ENCODE data around the gene IGSF3.

IGSF3 gene

DNA sequence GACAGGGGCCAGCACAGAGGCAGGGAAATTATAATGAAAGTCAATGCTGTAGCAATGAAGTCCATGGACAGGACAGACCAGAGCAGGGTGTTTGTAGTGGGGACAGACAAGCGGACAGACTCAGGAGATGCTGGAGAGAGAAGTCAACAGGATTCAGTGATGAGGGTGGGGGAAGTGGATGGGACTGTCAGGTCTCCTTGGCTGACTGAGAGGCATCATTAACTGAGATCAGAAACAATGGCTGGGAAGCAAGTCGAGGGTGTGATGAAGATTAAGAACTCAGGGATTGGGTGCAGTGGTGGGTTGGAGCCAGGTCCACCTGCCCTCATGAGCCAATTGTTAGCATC is 122.2 kb downstream of the IGSF3 start:
- no peak for FAIRE-seq

GRCh38 chr1:116544588-116545358 is 122.8 kb downstream of the IGSF3 start:
- no peak for FAIRE-seq

GRCh38 chr1:116540088-116540487 is 127.4 kb downstream of the IGSF3 start:
- no peak for FAIRE-seq

DNA sequence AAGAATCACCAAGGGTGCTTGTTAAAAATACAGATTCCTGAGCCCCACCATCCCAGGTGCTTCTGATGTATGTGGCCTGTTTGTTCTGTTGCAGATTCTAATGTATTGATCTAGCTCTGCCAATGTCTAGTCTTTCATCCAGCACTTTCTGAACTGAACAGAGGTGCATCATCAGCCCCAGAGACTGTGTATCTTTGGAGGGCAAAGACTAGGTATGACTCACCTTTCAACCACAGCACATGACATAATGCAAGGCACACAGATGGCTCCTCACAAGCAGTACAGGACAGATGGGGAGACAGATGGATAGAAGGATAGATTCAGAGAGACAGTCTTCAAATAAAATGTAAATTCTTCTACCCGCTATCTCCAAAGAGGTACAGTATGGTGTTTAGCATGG is 129.0 kb downstream of the IGSF3 start:
- no peak for FAIRE-seq

- no peak for FAIRE-seq
These were observed 129.6 kb downstream of the IGSF3 start for GRCh38 chr1:116537898-116538297.

DNA sequence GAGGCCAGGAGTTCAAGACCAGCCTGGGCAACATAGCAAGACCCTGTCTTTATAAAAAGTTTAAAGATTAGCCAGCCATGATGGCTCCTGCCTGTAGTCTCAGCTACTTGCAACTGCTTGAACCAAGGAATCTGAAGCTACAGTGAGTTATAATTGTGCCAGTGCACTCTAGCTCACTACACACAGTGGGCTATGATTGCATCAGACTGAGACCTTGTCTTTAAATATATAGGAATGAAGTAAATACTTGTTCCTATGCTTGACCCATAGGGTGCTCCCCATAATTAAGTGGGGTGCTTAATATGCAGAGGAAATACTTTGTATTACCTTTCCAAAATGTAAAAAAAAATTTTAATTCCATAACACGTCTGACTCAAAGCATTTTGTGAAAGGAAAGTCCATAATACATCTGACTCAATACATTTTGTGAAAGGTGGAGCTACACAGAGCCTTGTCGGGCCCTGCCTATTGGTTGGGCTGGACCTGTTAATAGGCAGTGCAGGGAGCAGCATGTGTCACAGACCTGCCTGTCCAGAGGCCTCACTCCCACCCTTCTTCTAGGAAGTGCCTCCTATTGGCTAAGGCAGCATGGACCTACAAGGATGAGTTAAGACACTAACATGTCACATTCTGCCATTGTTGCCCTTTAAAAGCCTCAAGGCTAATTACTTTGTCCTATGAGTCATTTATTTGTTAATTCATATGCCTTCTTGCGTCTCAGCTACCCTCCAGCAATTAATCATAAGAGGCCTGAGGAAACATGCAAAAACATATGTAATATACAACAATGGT is 130.3 kb downstream of the IGSF3 start:
- no peak for FAIRE-seq

DNA sequence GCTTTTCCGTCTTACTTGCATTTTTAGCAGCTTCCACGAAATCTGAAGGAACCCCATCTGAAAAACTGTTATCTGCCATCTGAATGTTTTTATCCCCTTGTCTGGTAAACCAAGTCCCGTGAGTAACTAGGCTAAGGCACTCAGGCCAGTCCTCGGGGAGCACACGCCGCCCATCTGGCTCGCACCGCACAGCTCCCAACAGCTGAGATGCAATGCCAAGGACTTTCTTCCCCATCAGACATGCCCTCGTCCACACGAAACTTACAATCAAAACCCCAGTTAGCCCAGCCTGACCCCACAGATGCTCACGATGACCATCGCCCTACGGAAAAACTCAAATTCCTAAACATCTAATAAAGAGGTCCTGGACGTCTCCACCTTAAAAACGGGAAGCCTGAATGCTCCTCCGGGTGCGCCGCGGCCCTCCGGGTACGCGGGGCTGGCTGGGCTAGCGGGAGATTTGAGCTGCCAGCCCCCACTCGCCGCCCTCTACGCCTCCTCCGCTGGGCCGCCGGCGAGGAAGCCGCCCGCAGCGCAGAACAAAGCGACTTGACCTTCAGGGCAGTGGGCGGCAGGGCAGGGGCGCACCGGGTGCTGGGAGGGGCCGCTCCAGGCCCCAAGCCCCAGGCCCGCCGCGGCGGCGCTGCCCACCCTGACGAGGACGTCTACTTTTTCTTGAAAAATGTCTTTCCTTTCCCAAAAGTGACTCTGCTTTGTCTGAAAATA is 133.4 kb downstream of the IGSF3 start:
- no peak for FAIRE-seq

DNA sequence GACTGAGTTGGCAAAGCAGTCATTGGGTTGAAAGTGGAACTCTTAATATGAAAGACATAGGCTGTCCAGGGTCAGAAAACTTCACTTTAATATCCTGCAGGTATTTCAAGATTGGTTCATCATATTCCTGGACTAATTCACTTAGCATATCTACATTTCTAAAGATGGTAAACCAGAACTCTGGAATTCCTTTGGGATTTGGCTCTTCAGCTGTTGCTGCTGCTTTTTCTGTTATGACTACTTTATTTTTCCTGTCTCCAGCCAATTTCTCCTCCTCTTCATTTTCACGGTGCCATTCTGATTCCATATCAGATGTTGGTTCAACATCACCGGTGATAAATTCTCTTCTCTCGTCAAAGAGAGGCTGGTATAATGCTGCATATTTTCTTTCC is 134.1 kb downstream of the IGSF3 start:
- no peak for FAIRE-seq

DNA sequence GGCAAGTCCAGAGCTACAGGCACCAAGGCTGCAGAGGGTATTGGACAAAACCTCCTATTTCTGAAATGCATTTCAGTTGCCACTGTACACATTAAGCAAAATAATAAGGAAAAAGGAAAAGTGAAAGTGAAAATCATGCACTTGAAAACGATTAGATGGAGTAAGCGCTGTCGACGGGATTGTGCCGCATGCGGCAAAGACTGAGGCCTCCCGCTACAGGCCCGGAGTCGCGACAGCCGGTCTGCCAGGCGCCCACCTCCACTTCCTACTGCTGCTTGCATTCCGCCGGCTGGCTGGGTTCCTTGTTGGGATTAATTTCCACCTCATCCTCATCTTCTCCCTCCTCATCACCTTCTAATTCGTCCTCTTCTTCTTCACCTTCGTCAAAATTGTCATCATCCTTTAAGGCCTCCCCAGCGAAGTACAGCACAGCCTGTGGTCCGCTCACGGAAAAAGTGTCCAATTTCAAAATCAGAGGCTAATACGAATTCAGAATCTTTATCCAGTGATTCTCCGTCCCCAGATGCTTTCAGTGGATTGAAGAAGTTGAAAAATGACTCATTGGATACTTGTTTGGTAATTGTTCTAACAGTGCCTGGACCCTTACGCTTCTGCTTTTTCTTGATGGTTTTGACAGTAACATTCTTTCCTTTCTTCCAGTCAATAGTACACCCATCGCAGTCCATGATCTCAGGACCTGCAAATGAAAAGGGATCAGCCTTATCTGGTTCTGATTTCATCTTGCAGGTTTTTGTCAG is 134.7 kb downstream of the IGSF3 start:
- no peak for FAIRE-seq

DNA sequence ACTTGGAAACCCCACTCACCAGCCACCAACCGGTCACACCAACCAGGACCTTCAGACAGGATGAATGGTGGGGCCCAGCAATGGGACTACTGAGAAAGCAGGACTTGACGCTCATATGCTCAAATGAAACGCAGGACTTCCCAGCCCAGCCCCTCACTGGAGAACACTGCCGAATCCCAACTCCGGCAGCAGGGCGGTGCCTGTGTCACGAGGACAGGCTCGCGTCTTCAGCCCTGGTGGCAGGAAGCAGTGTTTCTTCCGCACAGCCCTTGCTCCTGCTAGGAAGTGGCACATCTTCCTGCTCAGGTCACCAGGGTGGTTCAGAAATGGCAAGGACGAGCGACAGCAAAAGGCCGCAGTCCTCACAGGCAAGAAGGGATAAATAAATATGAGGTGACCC is 135.6 kb downstream of the IGSF3 start:
- no peak for FAIRE-seq

GRCh38 chr1:116529681-116530080 is 137.9 kb downstream of the IGSF3 start:
- FAIRE-seq, result no peak

DNA sequence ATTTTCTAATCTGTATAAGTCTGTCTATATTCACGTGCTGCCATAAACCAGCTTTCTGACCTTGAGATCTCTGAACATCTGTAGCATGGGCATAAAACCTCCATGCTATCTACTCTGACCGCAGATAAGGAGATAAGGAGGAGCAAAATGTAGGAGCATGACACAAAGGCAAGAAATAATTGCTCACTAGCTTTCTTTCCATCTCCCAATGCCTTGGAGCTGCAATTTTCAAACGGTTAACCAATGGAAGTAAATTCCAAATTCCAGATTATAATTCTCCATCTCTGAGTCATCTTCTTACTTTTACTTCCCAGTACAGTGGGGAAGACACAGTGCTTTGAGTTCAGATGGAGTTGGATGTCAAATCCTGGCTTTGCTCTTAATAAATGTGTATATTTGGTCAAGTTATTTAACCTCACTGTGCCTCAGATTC is 138.3 kb downstream of the IGSF3 start:
- FAIRE-seq, result no peak

DNA sequence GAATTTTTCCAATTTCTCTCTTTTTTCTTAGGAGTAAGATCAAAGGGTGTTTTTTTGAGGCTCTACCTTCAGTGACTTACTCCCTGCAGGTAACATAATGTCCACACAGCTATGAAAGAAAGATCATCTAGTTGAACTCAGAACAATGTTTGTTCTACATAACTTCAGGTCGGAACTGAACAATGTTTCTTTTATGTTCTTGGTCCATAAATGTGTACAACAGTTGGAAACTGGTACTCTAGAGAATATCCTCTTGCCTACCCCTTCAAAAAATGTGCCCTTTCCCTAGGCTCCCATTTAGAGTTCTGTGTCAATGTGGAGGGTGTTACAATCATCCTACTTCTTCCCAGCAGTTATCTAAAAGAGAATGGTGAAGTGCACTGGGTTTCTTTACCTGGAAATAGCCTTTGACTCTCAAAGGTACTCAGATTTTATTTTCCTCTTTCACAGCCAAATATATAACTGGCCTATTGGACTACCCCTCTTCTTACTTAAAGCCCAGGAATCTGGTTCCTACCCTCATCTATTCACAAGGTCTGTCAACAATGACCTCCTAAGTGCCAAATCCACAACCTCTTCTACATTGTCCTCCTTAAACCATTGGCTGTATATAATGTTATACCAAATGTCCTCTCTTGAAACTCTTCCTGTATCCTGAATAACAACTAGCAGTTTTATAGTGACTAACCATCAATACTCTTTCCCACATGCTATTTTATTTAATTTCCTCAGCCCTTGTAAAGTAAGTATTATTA is 139.0 kb downstream of the IGSF3 start:
- no peak for FAIRE-seq

DNA sequence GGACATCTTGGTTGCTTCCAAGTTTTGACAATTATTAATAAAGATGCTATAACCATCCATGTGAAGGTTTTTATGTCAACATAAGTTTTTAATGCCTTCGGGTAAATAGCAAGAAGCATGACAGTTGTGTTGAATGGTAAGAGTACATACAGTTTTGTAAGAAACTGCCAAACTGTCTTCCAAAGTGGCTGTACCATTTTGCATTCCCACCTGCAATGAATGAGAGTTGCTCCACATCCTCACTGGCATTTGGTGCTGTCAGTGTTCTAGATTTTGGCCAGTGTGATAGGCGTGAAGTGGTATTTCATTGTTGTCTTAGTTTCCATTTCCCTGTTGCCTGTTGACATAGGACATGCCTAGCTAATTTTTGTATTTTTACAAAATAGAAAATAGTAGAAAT is 142.1 kb downstream of the IGSF3 start:
- FAIRE-seq, result no peak
